Measurements from ENCODE around the gene PDGFRB. TPM values are rescaled to one million over a fixed set of nuclear protein-coding genes. Genes with fewer than 3 reads are reported as not detected.

PDGFRB gene
- total RNA-seq, 1 donor from 2014 or later = 215 TPM

DNA sequence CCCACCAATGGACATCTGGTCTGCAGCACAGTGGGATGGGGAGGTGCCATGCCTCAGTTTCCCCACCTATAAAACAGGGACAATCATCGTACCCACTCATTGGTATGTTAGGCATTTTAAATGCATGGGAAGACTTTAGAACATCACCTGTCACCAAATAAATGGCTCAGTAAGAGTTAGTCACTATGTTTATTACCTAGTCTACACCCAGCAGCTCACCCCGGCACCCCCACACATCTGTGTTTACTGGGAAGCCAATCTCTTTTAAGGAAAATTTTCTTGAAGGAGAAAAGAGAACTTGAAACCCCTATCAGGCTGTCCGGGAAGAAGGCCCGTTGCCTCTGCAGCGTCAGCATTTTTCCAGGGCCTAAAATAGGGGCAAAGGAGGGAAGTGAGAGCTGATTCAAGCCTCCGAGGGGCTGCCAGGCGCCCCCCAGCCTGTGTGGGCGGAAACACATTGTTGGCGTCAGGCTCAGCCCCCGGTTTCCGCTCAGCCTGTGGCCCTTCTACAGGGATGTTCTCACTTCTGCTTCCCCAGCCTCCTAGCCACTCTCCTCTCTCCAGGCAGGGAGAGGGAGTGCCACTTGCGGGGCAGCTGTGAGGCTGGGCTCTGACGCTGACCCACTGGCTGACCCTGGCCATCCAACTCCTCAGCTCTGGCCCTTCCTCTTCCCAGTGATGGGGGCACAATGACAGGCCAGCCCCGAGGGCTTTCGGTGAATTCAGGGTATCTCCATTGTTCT, 73.9 kb downstream of the PDGFRB start:
- intact Hi-C loops (cut with DNase I) = no loop called here
- DNase-seq (ENCODE audit: low spot score) = peak; percentile 79
- peak; percentile 90 for ATAC-seq

DNA sequence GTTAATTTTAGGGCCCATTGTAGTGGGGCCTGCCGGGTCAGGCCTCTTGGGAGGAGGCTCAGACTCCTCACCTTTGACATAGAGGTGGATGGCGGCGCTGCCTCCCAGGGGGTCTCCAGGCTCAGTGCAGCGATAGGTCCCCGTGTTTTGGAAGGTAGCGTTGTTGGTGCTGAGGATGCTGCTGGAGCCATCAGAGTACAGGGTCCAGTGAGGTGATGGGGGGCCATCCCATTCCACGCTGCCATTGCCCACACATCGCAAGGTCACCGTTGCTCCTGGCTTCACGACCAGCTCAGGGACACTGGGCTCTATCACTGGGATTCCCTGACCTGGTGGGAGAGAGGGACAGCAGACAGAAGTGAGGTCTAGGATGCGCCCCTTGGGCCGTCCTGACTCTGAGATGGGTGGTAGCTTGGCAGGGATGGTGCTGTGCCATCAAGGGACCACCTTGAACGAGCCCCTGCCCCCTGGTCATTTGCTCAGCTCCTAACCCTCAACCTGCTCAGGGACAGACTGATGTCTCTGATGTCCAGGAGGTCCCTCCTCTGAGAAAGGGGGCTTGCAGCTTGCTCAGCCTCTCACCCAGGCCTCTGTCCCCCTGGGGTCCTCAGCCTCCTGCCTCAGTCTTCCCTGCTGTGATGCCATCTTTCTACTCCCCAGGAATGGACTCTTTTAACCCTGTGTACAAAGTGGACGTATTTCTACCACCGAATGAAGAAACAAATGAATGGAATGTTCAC, 74.8 kb downstream of the PDGFRB start:
- intact Hi-C loops (cut with DNase I) = no loop called here
- DNase-seq (ENCODE audit: low spot score) (no peak), ATAC-seq (no peak)

DNA sequence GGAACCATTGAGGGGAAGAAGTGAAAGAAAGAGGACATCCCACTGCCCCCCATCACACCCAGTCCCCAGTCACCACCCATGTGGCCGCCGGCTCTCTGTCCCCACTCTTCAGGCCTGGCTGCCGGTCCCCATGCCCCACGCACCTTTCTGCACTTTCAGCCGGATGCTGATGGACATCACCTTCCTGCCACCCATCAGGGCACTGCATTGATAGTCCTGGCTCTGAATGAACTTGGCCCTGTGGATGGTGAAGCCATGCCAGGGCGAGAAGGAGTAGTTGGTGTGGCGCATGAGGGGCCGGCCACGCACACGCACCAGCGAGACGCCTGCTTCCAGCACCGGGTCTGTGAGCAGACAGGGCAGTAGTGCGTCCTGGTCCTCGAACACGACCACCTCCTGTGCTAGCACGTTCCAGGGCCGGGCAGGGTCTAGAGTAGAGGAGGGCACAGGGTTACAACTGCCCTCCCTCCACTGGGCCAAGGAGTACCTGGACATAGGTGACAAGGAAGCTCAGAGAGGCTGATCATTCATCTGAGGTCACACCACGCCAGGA, 75.7 kb downstream of the PDGFRB start:
- intact Hi-C loops (cut with DNase I) = no loop called here
- DNase-seq (ENCODE audit: low spot score) = no peak
- ATAC-seq = no peak

DNA sequence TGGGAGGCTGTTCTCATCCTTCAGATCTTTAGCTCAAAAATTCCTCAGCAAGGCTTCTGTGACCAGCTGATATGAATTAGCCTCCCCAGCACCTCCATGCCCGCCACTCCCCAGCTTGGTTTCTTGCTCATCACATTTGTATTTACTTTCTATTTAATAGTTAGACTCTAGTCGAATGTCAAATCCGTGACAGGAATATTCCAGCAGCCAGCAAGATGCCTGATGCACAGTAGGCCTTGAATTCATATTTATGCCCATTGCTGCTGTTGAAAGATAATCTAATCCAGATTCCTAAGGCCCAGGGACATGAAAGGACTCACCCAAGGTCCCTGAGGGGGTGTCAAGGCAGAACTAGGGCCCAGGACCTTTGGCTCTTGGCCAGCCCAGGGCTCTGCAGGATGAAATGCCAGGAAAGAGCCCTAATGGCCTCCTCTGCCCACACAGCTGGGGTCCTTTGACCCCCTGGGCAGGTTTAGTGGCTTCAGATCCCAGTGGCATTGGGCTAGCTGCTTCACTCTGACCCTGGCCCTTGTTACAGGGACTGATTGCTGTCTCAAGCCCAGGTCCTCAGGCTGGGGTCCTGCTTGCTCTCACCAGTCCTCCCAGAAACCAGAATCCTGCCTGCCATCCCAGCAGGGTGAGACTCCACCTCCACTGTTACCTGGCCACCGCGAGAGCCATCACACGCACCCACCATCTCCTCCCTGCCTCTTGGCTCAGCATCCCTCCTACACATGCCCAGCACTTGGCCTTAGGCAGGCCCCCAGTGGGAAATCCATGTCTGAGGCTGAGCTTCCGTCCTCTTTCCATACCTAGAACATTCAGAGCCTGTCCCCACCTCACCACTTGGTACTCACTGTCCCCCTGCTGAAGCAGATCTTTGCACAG, 76.6 kb downstream of the PDGFRB start:
- intact Hi-C loops (cut with DNase I) = no loop called here
- DNase-seq (ENCODE audit: low spot score) (no peak), ATAC-seq (no peak)

DNA sequence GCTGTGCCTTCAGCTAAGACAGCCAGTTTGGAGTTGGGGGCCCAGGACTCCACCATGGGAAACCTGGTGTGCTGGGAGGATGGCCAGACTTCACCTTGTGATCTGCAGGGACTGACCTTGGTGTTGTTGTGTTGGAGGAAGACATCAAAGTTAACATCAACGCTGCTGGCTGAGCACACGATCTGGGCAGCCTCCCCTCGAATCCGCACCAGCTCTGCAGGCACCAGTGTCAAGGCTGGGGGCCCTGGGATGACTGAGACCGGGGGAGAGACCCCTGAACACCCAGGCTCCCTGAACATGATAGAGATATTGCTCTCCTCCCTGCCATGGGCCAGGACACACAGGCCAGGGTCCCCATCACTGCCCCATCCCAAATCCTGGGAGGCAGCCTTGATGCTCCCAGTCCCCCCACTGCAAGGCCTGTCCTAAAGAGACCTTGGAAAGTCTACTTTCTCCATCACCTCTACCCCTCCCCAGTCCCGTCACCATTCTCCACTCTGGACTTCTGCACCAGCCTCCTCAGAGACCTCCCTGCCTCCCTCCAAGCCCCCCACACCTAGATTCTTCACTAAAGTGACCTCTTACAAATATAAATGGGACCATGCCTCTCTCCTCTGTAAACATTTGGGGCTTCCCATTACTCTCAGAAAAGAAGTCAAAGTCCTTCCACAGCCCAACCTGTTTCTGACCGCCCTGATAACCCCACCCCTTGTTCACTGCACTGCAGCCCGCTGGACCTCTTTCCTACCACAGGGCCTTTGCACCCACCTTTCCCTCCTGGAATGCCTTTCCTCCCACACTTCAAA, 77.4 kb downstream of the PDGFRB start:
- DNase-seq (ENCODE audit: low spot score) (no peak), ATAC-seq (no peak)
- intact Hi-C loops (cut with DNase I) = no loop called here

DNA sequence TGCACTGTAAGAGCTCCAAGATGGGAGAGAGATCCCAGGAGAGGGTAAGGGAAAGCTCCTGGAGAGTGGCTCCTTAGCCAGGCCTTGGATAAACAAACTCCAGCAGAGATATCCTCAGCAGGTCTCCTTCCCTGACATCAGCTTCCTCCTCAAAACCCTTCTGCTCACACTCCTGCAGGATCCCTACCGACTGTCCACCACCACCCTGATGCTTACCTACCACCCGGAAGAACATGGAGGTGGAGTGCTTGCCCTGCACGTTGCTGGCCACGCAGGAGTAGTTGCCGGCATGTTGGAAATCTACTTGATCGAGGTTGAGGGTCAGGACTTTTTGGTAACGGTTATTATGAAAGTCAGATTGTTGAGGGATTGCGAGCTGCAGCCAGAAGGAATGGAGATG, 78.6 kb downstream of the PDGFRB start:
- no peak for ATAC-seq
- no peak for DNase-seq (ENCODE audit: low spot score)
- intact Hi-C loops (cut with DNase I) = no loop called here

DNA sequence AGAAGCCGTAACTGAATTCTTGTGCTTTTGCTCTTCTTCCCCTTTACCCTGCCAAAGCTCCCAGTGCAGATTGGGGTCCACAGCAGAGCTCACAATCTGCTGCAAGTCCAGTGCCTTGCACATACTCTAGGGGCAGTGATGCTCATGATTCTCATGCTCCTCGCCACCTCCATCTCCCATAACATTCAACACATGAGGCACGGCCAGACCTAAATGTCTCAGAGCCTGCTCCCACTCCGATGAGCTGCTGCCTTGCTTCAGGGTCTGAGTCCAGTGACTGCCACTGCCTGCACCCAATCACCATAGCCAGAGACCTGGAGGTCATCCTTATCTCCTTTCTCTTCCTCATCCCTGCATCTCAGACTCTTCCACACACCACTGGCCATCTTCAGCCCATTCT, 79.8 kb downstream of the PDGFRB start:
- DNase-seq (ENCODE audit: low spot score) = no peak
- intact Hi-C loops (cut with DNase I) = no loop called here
- ATAC-seq = no peak

DNA sequence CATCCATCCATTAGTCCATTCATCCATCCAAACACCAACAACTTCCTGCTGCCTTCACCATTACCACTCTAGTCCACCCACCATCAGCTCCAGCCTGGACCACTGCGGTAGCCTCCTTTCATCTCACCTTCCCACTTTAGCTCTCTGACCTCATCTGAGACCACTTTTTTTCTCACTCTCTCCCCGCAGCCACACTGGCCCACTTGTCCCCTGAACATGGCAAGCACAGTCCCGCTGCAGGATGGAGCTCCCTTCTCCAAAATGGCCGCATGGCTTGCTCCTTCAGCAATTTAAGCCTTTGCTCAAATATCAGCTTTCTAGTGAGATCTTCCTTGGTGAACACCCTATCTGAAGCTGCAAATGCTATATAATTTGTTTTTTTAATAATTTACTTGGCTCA, 80.4 kb downstream of the PDGFRB start:
- ATAC-seq (no peak), DNase-seq (ENCODE audit: low spot score) (no peak)
- intact Hi-C loops (cut with DNase I) = no loop called here

DNA sequence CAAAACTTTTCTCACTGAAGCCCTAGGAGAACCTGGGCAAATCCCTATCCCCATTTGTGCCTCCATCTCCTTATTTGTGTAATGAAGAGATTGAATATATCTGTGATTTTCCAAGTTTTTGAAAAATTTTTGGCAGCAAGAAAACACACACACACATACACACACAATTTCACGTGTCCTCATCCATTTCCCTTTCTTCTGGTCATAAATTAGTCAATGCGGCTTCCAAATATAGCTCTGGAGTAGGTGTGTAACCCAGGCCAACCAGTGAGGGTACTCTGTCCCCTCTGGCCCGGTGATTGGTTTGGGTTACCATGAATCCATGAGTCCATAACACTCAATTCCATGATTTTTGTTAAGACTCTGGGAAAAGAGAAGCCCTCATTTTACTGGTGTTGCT, 82.0 kb downstream of the PDGFRB start:
- intact Hi-C loops (cut with DNase I) = no loop called here
- DNase-seq (ENCODE audit: low spot score) (no peak), ATAC-seq (no peak)

DNA sequence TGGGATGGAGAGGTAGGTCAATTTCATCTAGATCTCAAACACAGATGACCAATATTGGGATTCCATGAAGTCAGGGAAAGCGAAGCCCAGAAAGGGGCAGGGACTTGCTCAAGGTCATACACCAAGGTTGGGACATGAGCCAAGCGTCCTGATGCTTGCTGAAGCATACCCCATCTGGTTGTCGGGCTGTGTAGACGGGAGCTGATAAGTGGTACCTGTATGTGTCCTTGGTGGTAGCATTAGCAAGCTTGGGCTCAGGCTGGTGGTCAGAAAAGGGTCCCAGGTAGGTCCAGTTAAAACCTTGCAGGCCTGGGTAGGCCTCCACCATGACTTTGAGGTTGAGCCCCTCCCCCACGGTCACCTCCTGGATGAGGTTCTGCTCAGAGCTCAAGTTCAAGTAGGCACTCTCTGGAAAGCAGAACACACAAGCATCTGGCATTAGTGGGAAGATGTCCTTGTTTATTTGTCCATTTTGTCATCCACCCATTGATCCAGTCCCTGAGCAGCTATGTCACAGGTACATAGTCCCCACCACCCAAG, 82.5 kb downstream of the PDGFRB start:
- intact Hi-C loops (cut with DNase I) = no loop called here
- ATAC-seq (no peak), DNase-seq (ENCODE audit: low spot score) (no peak)

DNA sequence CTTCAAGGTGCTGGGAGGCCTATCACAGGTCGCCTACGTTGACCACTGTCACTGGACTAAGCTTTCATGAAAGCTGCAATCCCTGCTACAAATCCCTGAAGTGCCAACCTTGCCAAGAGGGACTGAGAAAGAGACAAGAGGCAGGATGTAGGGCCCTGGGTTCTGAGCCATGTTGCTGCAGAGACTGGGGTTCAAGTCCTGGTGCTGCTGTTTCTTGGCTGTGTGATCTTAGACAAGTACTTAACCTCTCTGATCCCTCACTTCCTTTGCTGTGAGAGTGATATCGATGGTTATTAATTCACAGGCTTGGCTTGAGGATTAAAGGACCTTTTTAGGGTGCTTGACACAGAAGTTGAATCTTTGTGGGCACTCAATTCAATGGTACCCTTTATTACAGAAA, 84.8 kb downstream of the PDGFRB start:
- no peak for DNase-seq (ENCODE audit: low spot score)
- intact Hi-C loops (cut with DNase I) = no loop called here
- ATAC-seq = no peak

DNA sequence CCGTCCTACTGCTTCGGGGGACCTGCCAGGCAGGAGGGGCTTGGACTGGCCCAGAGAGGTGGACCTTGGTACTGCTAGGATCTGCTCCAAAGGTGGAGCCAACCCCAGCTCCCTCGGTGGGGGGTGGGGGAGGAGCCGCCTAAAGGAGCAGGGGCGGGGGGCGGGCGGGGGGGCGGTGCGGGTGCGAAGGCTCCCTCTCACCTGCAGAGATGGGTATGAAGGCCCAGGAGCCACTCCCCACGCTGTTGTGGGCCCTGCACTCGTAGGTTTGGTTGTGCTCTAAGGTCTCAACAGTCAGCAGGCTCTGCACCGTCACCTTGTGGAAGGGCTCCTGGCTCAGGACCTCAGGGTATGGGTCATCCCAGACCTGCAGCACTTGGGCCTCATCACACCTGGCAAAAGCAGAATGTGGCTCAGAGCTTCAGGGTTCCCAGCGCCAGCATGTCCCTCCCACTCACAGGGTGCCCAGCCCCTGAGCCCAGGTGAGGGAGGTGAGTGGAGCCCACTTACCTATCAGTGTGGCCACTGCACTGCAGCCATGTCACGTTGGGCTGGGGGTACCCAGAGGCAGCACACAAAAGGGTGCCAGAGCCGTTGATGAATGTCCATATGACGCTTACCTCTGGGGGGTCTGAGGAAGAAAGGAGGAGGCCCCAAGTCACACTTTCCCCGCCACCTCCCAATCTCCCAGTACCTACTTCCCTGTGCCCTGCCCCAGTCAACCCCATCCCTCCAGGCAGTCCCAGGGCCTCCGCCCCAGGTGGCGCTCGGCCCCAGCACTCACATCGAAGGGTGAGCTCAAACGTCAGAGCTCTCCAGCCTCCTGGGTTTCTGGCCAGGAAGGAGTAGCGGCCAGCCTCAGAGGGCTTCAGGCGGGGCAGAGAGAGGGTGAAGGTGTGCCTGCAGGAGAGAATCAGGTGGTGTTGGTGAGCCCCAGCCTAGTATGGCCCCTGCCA, 85.7 kb downstream of the PDGFRB start:
- ATAC-seq = no peak
- intact Hi-C loops (cut with DNase I) = no loop called here
- no peak for DNase-seq (ENCODE audit: low spot score)

DNA sequence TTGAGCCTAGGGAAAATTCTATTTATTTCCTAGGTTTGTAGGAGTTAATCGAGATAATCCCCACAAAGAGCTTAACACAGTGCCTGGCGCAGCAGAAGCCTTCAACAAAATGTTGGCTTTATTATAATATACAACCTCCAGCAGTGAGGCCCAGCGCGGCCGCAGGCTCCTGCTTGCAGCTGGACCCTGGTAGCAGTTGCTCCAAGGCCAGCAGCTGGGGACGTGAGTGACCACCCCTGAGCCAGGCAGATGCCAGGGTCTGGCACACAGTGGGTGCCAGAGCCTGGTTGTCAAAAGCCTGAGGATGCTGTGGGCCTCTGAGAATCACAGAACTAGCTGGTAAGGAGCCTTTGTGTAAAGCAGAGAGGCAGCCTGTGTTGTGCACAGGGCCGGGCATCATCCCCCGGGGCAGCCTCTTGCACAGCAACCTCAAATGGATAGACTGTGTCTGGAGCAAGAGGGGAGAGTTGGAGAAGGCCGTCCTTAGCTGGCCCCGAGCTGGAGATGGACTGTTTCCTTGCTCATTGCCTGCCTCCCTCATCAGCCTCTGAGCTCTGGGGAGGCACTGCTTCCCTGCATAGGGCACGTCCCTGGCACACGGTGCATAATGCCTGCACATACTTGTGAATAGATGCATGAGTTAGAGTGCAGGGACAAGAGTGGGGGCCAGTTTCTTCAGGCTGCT, 86.5 kb downstream of the PDGFRB start:
- ATAC-seq = no peak
- intact Hi-C loops (cut with DNase I) = no loop called here
- no peak for DNase-seq (ENCODE audit: low spot score)

DNA sequence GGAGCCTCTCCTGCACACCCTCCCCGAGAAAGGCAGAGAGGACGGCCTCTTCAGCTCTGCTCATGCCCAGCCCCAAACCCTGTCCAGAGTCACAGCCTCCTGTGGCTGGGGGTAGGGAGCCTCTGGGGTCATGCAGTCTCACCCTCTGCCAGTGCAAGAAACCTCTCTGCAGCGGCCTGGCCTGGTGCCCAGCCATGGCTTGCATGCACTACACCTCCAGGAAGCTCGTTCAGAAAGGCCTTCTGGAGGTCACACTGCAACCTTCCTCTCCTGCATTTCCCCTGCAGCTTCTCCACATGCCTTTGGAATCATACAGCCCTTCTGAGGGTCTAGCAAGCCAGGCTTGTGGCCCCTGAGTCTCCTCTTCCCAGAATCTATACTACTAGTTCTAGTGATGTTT, 87.2 kb downstream of the PDGFRB start:
- DNase-seq (ENCODE audit: low spot score) (no peak), ATAC-seq (no peak)
- intact Hi-C loops (cut with DNase I) = no loop called here

DNA sequence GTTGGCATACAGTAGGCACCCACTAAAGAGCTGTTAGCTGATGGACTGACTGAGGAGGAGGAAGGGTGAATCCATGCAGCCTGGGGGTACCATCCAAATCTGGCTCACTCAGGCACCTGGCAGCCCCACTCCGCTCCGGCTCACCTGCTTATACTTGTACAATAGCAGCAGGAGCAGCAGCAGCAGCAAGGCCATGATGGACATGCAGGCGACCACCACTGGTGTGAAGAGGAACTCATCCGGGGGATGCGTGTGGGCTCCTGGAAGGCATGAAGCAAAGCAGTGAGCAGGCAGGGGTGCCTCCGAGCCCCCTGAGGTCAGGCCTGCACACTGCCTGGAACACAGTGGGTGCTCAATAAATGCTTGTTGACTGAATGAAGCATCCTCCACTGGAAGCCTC, 87.6 kb downstream of the PDGFRB start:
- ATAC-seq = no peak
- no peak for DNase-seq (ENCODE audit: low spot score)
- intact Hi-C loops (cut with DNase I) = no loop called here

DNA sequence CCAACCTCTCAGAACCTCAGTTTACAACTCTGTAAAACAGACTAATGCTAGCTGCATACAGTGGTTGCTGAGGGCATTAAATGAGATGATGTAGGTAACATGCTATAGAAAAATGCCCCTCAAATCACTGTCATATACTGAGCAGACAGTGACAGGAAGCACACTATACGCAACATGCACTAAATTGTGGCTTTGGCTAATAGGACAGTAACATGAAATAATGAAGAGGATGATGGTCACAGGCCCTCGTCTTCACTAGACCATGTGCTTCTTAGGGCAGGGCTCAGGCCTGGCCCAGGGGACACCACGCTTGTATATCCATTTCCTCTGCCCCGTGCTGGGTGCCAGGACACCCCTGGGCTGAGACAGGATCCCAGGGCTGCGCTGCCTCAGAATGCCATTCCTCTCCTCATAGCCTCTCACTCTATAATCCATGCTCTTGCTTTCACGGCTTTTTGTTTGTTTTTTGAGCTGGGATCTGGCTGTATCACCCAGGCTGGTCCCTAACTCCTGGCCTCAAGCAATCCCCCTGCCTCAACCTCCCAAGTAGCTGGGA, 88.2 kb downstream of the PDGFRB start:
- intact Hi-C loops (cut with DNase I) = no loop called here
- ATAC-seq = no peak
- DNase-seq (ENCODE audit: low spot score) = no peak

Data from sciatic nerve (tissue), 2 donors.